ENCODE data around the gene PPFIA3. TPM values are rescaled to one million over a fixed set of nuclear protein-coding genes. Genes with fewer than 3 reads are reported as not detected.

Gene PPFIA3
- total and polyA plus RNA-seq, 2 of the 8 experiments (the other 6 are each of a cell fraction or from before 2014, with no cell fraction given): 15.9 to 25.3 TPM

DNA sequence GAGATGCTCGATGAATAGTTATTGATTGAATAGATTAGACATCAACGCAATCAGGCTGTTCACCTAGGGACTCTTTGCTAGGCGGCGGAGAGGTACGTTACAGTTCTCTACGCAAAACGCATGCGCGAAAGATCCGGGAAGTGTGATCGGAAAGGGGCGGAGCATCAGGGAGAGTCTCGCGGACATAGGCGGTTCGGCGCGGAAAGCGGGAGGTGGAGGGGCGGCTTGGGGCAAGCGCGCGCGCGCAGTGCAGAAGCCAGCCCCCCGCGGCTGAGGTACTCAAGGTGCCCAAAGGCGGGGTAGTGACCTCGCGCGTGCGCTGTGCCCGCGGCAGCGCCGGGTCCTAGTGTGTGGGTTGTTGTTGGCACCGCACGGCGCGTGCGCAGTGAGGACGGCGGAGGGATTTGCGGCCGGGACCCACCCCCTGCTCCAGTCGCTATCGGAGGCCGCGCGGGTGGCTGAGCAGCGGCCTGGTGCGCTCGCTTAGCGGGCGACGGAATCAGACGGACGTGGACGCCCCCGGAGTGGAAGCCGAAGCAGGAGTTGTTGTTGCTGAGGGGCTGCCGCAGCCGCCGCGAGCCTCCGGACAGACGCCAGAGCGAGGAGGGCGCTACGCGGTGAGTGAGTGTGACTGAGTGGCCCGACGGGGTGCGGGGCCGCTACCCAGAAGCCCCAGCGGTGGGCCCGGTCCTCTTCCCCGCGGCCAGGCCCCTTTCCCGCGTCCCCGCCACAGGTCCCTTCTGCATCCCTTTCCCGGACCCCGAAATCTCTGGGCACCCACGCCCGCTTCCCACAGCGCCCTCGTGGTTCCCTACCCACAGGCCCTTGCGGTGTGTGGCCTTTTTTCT lies 34.1 kb upstream of the PPFIA3 start, which contains the start of gene SNRNP70 (continued):
- TF ChIP-seq CBX8 (IDR thresholded peaks at IDR 0.05; ENCODE audit: borderline replicate concordance, low read depth, low read length): no peak
- no peak for TF ChIP-seq SIRT6 (IDR thresholded peaks at IDR 0.05; ENCODE audit: low read length)
- no peak for TF ChIP-seq CTBP2 (IDR thresholded peaks at IDR 0.05; ENCODE audit: borderline replicate concordance, insufficient read depth, insufficient read length, low read length)
- TF ChIP-seq TAF7 (optimal IDR thresholded peaks at IDR 0.05; ENCODE audit: borderline replicate concordance, low read depth, low read length): peak; percentile 92
- TF ChIP-seq SP1 (IDR thresholded peaks at IDR 0.05; ENCODE audit: low read depth, low read length): peak; percentile 70; the same call in 1 of the 2 replicates
- no peak for TF ChIP-seq ZNF274 (IDR thresholded peaks at IDR 0.05; ENCODE audit: borderline replicate concordance, extremely low read depth, low read length)
- TF ChIP-seq BRCA1 (IDR thresholded peaks at IDR 0.05; ENCODE audit: low read depth, low read length): peak; percentile 76
- no peak for TF ChIP-seq SUZ12 (IDR thresholded peaks at IDR 0.05; ENCODE audit: low read length)
- TF ChIP-seq POU5F1 (IDR thresholded peaks at IDR 0.05; ENCODE audit: low read depth, low read length): no peak
- no peak for TF ChIP-seq KDM5A (IDR thresholded peaks at IDR 0.05; ENCODE audit: low read length)
- TF ChIP-seq GABPA (IDR thresholded peaks at IDR 0.05; ENCODE audit: borderline replicate concordance, insufficient read depth, low read length): no peak
- TF ChIP-seq YY1 (IDR thresholded peaks at IDR 0.05; ENCODE audit: low read depth, low read length): no peak
- no peak for TF ChIP-seq JUN (IDR thresholded peaks at IDR 0.05; ENCODE audit: low read depth, low read length)
- peak; percentile 95 for TF ChIP-seq NRF1 (IDR thresholded peaks at IDR 0.05; ENCODE audit: low read depth, low read length)
- TF ChIP-seq BACH1 (IDR thresholded peaks at IDR 0.05; ENCODE audit: low read length): 0 out of 2 replicates have a peak, but pooled peaks have one; percentile 14
- no peak for TF ChIP-seq KDM1A (IDR thresholded peaks at IDR 0.05; ENCODE audit: borderline replicate concordance, low read length)
- TF ChIP-seq CHD2 (IDR thresholded peaks at IDR 0.05; ENCODE audit: low read length): peak; percentile 96
- TF ChIP-seq CREB1 (IDR thresholded peaks at IDR 0.05): peak; percentile 83
- TF ChIP-seq HDAC2 (IDR thresholded peaks at IDR 0.05; ENCODE audit: borderline replicate concordance in 1 of 2, low read depth in 2 of 2, low read length in 2 of 2): peak in 1 of 2 experiments; percentile 62; a peak in 1 of 4 replicates
- TF ChIP-seq CEBPB (IDR thresholded peaks at IDR 0.05; ENCODE audit: low read depth, low read length): no peak
- TF ChIP-seq, protein P1, sequence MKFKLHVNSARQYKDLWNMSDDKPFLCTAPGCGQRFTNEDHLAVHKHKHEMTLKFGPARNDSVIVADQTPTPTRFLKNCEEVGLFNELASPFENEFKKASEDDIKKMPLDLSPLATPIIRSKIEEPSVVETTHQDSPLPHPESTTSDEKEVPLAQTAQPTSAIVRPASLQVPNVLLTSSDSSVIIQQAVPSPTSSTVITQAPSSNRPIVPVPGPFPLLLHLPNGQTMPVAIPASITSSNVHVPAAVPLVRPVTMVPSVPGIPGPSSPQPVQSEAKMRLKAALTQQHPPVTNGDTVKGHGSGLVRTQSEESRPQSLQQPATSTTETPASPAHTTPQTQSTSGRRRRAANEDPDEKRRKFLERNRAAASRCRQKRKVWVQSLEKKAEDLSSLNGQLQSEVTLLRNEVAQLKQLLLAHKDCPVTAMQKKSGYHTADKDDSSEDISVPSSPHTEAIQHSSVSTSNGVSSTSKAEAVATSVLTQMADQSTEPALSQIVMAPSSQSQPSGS (IDR thresholded peaks at IDR 0.05; ENCODE audit: low read length): no peak

Measured in H1 (cell line).